Esophagus muscularis mucosa (tissue), 3 donors: ENCODE data around the gene MET.

ENCODE experiments used
- POLR2AphosphoS5 ChIP-seq, 2 donors: sonication (generic); formaldehyde crosslinking; IDR thresholded peaks; one replicate each; pipeline ENCODE4 v1.6.1; 2017; ENCODE audit warnings: antibody characterized with exemption in 2 of 2
- TF ChIP-seq, protein P1 (sequence below), 3 experiments: fragments of 200-600 bp in 2 of 3; fragments of 450-650 bp in 1 of 3; sonication (generic) in 2 of 3; IDR thresholded peaks; one replicate each; pipeline ENCODE4 v1.5.1; 2017 to 2019; ENCODE audit warnings: antibody characterized with exemption in 3 of 3, mild to moderate bottlenecking in 2 of 3, moderate library complexity in 1 of 3

DNA sequence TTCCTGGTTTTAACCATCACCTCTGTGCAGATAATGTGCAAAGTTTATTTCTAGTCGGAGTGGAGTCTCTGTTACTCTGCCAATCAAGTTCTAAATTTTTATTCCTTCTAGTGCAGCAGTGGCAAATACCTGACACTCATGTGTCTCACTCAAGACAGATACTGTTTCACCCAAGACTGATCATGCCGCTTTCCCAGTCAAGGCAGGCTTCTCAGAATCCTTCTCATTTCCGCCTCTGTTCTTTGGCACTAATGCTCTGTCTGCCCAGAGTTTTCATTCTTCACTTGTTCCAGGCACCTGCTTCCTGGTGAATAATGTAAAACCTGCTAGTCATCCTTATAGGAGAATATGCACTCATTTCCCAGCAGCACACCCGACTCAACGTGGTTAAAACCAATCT lies 24.7 kb downstream of the MET start:
- TF ChIP-seq, protein P1, sequence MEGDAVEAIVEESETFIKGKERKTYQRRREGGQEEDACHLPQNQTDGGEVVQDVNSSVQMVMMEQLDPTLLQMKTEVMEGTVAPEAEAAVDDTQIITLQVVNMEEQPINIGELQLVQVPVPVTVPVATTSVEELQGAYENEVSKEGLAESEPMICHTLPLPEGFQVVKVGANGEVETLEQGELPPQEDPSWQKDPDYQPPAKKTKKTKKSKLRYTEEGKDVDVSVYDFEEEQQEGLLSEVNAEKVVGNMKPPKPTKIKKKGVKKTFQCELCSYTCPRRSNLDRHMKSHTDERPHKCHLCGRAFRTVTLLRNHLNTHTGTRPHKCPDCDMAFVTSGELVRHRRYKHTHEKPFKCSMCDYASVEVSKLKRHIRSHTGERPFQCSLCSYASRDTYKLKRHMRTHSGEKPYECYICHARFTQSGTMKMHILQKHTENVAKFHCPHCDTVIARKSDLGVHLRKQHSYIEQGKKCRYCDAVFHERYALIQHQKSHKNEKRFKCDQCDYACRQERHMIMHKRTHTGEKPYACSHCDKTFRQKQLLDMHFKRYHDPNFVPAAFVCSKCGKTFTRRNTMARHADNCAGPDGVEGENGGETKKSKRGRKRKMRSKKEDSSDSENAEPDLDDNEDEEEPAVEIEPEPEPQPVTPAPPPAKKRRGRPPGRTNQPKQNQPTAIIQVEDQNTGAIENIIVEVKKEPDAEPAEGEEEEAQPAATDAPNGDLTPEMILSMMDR (IDR thresholded peaks at IDR 0.05): no peak
- TF ChIP-seq POLR2AphosphoS5 (IDR thresholded peaks at IDR 0.05): no peak
